K562 (cell line): ENCODE data around the gene CD37. TPM values are rescaled to one million over a fixed set of nuclear protein-coding genes. Genes with fewer than 3 reads are reported as not detected.

Source experiments
- ATAC-seq: fragments of 200-7000 bp; cut with Tn5 transposase; 3 replicates; pipeline ENCODE4 v1.9.1; 2020; ENCODE audit warnings: moderate library complexity
- BruUV-seq: library from RNA; stranded (reverse); fragments of 400-500 nt; replicated peaks from 2 replicates; lab custom pipeline; 2021; lab: Mats Ljungman, UMichigan
- CTCF ChIA-PET: fragments of 300-600 bp; formaldehyde crosslinking; extraction: SDS; loops from one replicate; lab custom pipeline; 2021; ENCODE audit warnings: low intra/inter-chr PET ratio; lab: Yijun Ruan, JAX
- POLR2A ChIA-PET: fragments of 300-600, 350-650 bp; sonication (Branson Sonifier 250); formaldehyde crosslinking; extraction: SDS; loops from one replicate; lab custom pipeline; 2021; ENCODE audit warnings: antibody characterized with exemption, inconsistent platforms; lab: Yijun Ruan, JAX
- DNase-seq, 4 experiments: peaks; one replicate each; pipeline versions ENCODE4 v3.0.0 to v3.0.0-alpha.2; 2011 to 2018; ENCODE audit warnings: low spot score in 3 of 4, mixed read lengths in 3 of 4; ENCODE audit errors: extremely low read depth in 1 of 4
- FAIRE-seq: peaks from 2 replicates; lab custom pipeline; 2011; peaks lifted over from hg19 to GRCh38; lab: Jason Lieb, UNC
- H2AFZ ChIP-seq: 2 replicates; pipeline ENCODE4 v1.6.0; 2011; ENCODE audit warnings: low read depth, low read length, control low read depth, inconsistent platforms
- H3K27ac ChIP-seq: fragments of 200-600 bp; 3 replicates; pipeline ENCODE4 v1.8.0; 2011; ENCODE audit warnings: low read depth, mild to moderate bottlenecking, control low read depth, inconsistent platforms, low read length, moderate library complexity, mixed read lengths; ENCODE audit errors: extremely low read depth
- H3K27me3 ChIP-seq, 2 experiments: fragments of 300-600 bp in 1 of 2; 2 replicates in 1 of 2; 3 replicates in 1 of 2; pipeline versions ENCODE4 v1.6.0 to v1.8.0; 2011; ENCODE audit warnings: inconsistent platforms in 2 of 2, low read length in 2 of 2, mild to moderate bottlenecking in 1 of 2, mixed read lengths in 1 of 2, moderate library complexity in 1 of 2; ENCODE audit not compliant: control insufficient read depth in 2 of 2, insufficient read depth in 2 of 2
- H3K36me3 ChIP-seq: fragments of 300-600 bp; 3 replicates; pipeline ENCODE4 v1.8.0; 2011; ENCODE audit warnings: mild to moderate bottlenecking, low read length, inconsistent platforms; ENCODE audit not compliant: control insufficient read depth, insufficient read depth
- H3K4me1 ChIP-seq, 2 experiments: fragments of 200-600 bp in 1 of 2; replicated peaks in 1 of 2; 2 replicates in 1 of 2; 3 replicates in 1 of 2; pipeline versions ENCODE4 v1.5.1 to v1.8.0; 2011; ENCODE audit warnings: inconsistent platforms in 2 of 2, low read length in 2 of 2, mild to moderate bottlenecking in 1 of 2, mixed read lengths in 1 of 2, moderate library complexity in 1 of 2; ENCODE audit not compliant: control insufficient read depth in 2 of 2, insufficient read depth in 2 of 2
- H3K4me2 ChIP-seq: 2 replicates; pipeline ENCODE4 v1.6.1; 2011; ENCODE audit warnings: low read length, control low read depth, inconsistent platforms, mixed read lengths; ENCODE audit not compliant: insufficient read depth
- H3K4me3 ChIP-seq: fragments of 200-600 bp; sonication (generic), shearing (Covaris generic); 2 replicates; pipeline ENCODE4 v1.5.1; 2016; ENCODE audit warnings: control low read depth, inconsistent platforms
- H3K79me2 ChIP-seq: fragments of 200-600 bp; 3 replicates; pipeline ENCODE4 v1.8.0; 2011; ENCODE audit warnings: low read length, inconsistent platforms; ENCODE audit not compliant: control insufficient read depth, insufficient read depth
- H3K9ac ChIP-seq, 2 experiments: 2 replicates each; pipeline versions ENCODE4 v1.6.0 to v1.6.1; 2011; ENCODE audit warnings: low read depth in 2 of 2, low read length in 2 of 2, control low read depth in 1 of 2, inconsistent platforms in 1 of 2, mild to moderate bottlenecking in 1 of 2, mixed read lengths in 1 of 2; ENCODE audit not compliant: insufficient read depth in 1 of 2
- H3K9me1 ChIP-seq: one replicate; pipeline ENCODE4 v1.6.0; 2011; ENCODE audit warnings: inconsistent platforms, mild to moderate bottlenecking, low read length, moderate library complexity; ENCODE audit not compliant: control insufficient read depth, insufficient read depth
- H3K9me3 ChIP-seq: replicated peaks from 2 replicates; pipeline ENCODE4 v1.5.1; 2011; ENCODE audit warnings: low read depth, low read length, inconsistent platforms; ENCODE audit not compliant: control insufficient read depth, insufficient read depth
- H4K20me1 ChIP-seq: replicated peaks from 2 replicates; pipeline ENCODE4 v1.6.1; 2011; ENCODE audit warnings: low read length, inconsistent platforms, mixed read lengths; ENCODE audit not compliant: control insufficient read depth, insufficient read depth
- ATF3 ChIP-seq, 2 experiments: fragments of 450-650 bp in 1 of 2; sonication (generic) in 1 of 2; formaldehyde crosslinking in 1 of 2; IDR thresholded peaks in 1 of 2; conservative IDR thresholded peaks in 1 of 2; 2 replicates each; pipeline versions ENCODE4 v1.6.1 to v1.8.1; 2016 to 2023; ENCODE audit warnings: mild to moderate bottlenecking in 2 of 2, moderate library complexity in 2 of 2, inconsistent platforms in 1 of 2, missing genetic modification reagents in 1 of 2
- CEBPB ChIP-seq: fragments of 450-650 bp; IDR thresholded peaks from 2 replicates; pipeline ENCODE4 v1.6.1; 2016; ENCODE audit warnings: missing genetic modification characterization, missing compliant biosample characterization
- CEBPG ChIP-seq, 3 experiments: fragments of 200-800 bp in 1 of 3; sonication (Bioruptor generic) in 1 of 3; sonication (generic) in 1 of 3; formaldehyde crosslinking in 1 of 3; IDR thresholded peaks in 2 of 3; conservative IDR thresholded peaks in 1 of 3; 2 replicates each; pipeline versions ENCODE4 v1.6.1 to v1.8.0; 2016 to 2022; ENCODE audit warnings: missing compliant biosample characterization in 2 of 3, missing genetic modification characterization in 2 of 3, mild to moderate bottlenecking in 1 of 3, missing genetic modification reagents in 1 of 3
- CLOCK ChIP-seq: fragments of 250-450 bp; sonication (Bioruptor Pico); IDR thresholded peaks from 2 replicates; pipeline ENCODE4 v1.4.0; 2020; ENCODE audit warnings: mild to moderate bottlenecking, moderate library complexity, borderline replicate concordance
- DNMT1 ChIP-seq: fragments of 450-650 bp; IDR thresholded peaks from 2 replicates; pipeline ENCODE4 v1.6.1; 2016; ENCODE audit warnings: antibody characterized with exemption, mild to moderate bottlenecking
- HINFP ChIP-seq: fragments of 450-650 bp; conservative IDR thresholded peaks from 2 replicates; pipeline ENCODE4 v1.6.1; 2016; ENCODE audit warnings: missing genetic modification characterization, low read depth, mild to moderate bottlenecking, control low read depth, missing compliant biosample characterization
- SMAD3 ChIP-seq: fragments of 450-650 bp; formaldehyde crosslinking; conservative IDR thresholded peaks from 2 replicates; pipeline ENCODE4 v1.4.0; 2020; ENCODE audit warnings: mild to moderate bottlenecking
- SMARCB1 ChIP-seq: IDR thresholded peaks from 2 replicates; pipeline ENCODE4 v1.6.1; 2011; ENCODE audit warnings: improper control_type of control experiment, low read depth; ENCODE audit not compliant: insufficient read length
- THRA ChIP-seq: fragments of 450-650 bp; IDR thresholded peaks from 2 replicates; pipeline ENCODE4 v1.6.1; 2017; ENCODE audit warnings: mild to moderate bottlenecking, moderate library complexity
- ZBTB34 ChIP-seq: fragments of 250-450 bp; sonication (Bioruptor Pico); IDR thresholded peaks from 2 replicates; pipeline ENCODE4 v1.8.0; 2021; ENCODE audit warnings: mild to moderate bottlenecking, moderate library complexity
- ZNF165 ChIP-seq: fragments of 250-450 bp; sonication (Bioruptor Pico); IDR thresholded peaks from 2 replicates; pipeline ENCODE4 v1.4.0; 2020; ENCODE audit warnings: borderline replicate concordance
- ZNF695 ChIP-seq: fragments of 450-650 bp; formaldehyde crosslinking; IDR thresholded peaks from 2 replicates; pipeline ENCODE4 v1.4.0; 2020; ENCODE audit warnings: mild to moderate bottlenecking, moderate library complexity
- WGBS: fragments of 100-300 bp; shearing (Covaris generic); methylation state at CpG from one replicate; pipeline ENCODE4 v1.1.6; 2016; ENCODE audit warnings: low coverage, mixed read lengths; ENCODE audit not compliant: insufficient coverage; ENCODE audit errors: missing lambda C conversion rate; 5-methylcytosine and 5-hydroxymethylcytosine counted together
- in situ Hi-C: fragments of 300-500 bp; cut with MboI; formaldehyde crosslinking; loops from 4 replicates; pipeline ENCODE4 v1.15.0; 2018; ENCODE audit warnings: inconsistent platforms, mixed read lengths
- intact Hi-C: fragments of 100-400 bp; cut with micrococcal nuclease; formaldehyde crosslinking; loops from 2 replicates; pipeline ENCODE4 v1.14.2; 2022
- polyA plus RNA-seq, 8 experiments: library from polyadenylated mRNA; depleted of rRNA in 4 of 8; stranded (reverse) in 5 of 8; unstranded in 3 of 8; fragments of >200 nt; fragmentation: Nextera tagmentation in 2 of 8; fragmentation: Illumina TruSeq in 1 of 8; extraction: Ambion mirVana in 2 of 8; extraction: Trizol in 1 of 8; gene quantifications; 2 replicates each; pipeline versions ENCODE4 v1.2.1 to v1.2.3, GENCODE V29; 2011 to 2014; ENCODE audit warnings: inconsistent platforms in 1 of 8, missing spikeins in 1 of 8
- total RNA-seq, 7 experiments: library from RNA; depleted of rRNA in 6 of 7; stranded (reverse); fragments of >200 nt in 6 of 7; fragmentation: Illumina TruSeq in 2 of 7; extraction: Trizol in 2 of 7; gene quantifications; 2 replicates each; pipeline versions ENCODE4 v1.2.1 to v1.2.3, GENCODE V29; 2011 to 2021; ENCODE audit warnings: low replicate concordance in 1 of 7

Gene CD37
- total and polyA plus RNA-seq, 9 of the 15 experiments (the other 6 are each of a cell fraction or from before 2014, with no cell fraction given) = 2.5 to 19.0 (median 7.4) TPM

DNA sequence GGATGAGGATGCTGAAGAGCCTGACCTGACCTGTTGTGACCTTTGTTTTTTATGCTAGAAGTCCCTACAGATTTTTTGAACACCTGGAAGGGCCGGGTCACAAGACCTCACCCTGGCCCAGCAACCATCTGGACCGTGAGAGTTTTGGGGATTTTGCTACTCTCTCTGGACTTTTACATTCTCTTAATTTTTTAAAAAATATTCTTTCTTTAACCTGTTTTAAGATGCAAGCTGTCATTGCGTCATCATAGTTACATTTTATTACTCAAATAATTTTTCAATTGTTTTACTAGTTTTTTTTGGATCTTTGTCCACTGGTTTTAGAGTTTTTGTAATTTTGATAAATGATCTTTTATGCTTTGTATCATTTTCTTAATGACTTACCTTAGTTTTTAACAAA, 36.0 kb downstream of the CD37 start:
- in situ Hi-C loops (no loop called here), intact Hi-C loops (no loop called here)
- Histone ChIP-seq H3K27ac (no peak overlapping the region), H3K79me2 (no peaks in the 10 kb centered on the region), H3K4me1 (peaks cover 0 to 8% of the 10 kb centered on the region in 2 experiments; a peak in 2 of 5 replicates), H3K4me3 (no peak overlapping the region), H3K9me3 (peaks cover 7% of the 10 kb centered on the region; the same call in 1 of the 2 replicates), H4K20me1 (no peaks in the 10 kb centered on the region), H3K4me2 (no peak overlapping the region), H3K9ac (no peak overlapping the region), H3K27me3 (no peaks in the 10 kb centered on the region), H3K36me3 (no peaks in the 10 kb centered on the region), H2AFZ (no peak overlapping the region), H3K9me1 (no peaks in the 10 kb centered on the region)
- DNase-seq (no peak), FAIRE-seq (peak; percentile 29), ATAC-seq (no peak)
- POLR2A ChIA-PET = interaction anchor here (1.5 kb wide), 1 partner anchor 39 kb away, joined by 3 read pairs; no protein-coding TSS in a partner anchor
- CTCF ChIA-PET = no interaction called here
- TF ChIP-seq ZBTB34 (CRISPR knock-in tag) = no peak
- no peak for TF ChIP-seq ZNF165 (CRISPR knock-in tag)
- no peak for TF ChIP-seq SMARCB1
- no peak for TF ChIP-seq HINFP (tag)
- no peak for TF ChIP-seq CEBPG (CRISPR knock-in tag; IDR thresholded peaks at IDR 0.05)
- TF ChIP-seq CEBPG (tag; conservative IDR thresholded peaks at IDR 0.05 in 1 of 2, IDR thresholded peaks at IDR 0.05 in 1 of 2) = peak; percentile 67 to 73
- TF ChIP-seq ZNF695 (CRISPR knock-in tag) = no peak
- TF ChIP-seq CEBPB (tag) = peak; percentile 63
- TF ChIP-seq SMAD3 = no peak
- no peak for TF ChIP-seq CLOCK (CRISPR knock-in tag)
- TF ChIP-seq ATF3 (IDR thresholded peaks at IDR 0.05) = peak; percentile 73
- TF ChIP-seq ATF3 (CRISPR knock-in tag; conservative IDR thresholded peaks at IDR 0.05) = no peak
- no peak for TF ChIP-seq THRA
- no peak for TF ChIP-seq DNMT1
- 17% methylated on average over 3 of the region's 3 CpGs for WGBS
- BruUV-seq = no TSS peak
